ENCODE results near the gene PPIE. TPM values are rescaled to one million over a fixed set of nuclear protein-coding genes. Genes with fewer than 3 reads are reported as not detected.
"Not testable (repeated sequence)": the region's sequence is repeated elsewhere in the genome, so short reads cannot be mapped to it uniquely, and the experiment has no call there.

The PPIE gene
- total and polyA plus RNA-seq, 8 donors, result 34.9 to 206 (median 48.8) TPM

DNA sequence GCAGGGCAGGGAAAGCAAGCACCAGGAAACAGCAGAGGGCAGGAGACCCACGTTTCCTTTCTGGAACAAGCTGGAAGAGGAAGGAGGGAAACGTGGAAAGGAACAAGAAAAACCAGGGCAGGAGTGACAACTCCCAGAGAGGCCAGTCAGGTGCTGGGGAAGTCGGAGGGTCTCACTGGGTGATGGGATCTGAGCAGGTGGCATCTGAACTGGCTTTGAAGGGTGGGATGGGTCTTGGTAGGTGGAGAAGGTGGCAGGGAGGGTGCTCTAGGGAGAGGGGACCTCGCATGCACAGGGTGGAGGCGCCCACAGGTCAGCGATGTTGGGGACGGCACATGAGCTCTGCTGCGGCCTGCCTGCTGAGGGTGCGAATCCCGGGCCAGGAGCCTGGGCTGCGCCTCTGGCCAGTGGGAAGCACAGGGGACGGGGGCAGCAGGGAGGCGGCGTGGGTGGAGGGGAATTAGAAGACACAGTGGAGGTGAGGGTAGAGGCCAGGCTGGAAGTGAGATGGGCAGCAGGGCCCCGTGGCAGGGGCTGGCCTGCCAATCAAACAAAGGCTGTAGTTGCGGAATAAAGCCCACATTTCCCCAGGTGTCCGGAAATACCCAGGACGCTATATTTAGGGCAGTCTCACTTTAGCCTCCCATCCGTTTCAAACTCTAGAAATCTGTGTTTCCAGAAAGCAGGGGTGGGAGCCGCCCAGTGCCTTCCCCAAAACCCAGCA, 37.2 kb downstream of the PPIE start:
- H3K27ac ChIP-seq; H3K9me3 ChIP-seq; intact Hi-C loops (cut with DNase I; ENCODE audit: low total_unique reads); H3K4me3 ChIP-seq; DNase-seq; H3K36me3 ChIP-seq; H3K27me3 ChIP-seq; H3K4me1 ChIP-seq: not testable (repeated sequence)
- 67 to 83% (median 67%) methylated on average over 7 to 16 of the region's 20 CpGs for WGBS, 5 donors

DNA sequence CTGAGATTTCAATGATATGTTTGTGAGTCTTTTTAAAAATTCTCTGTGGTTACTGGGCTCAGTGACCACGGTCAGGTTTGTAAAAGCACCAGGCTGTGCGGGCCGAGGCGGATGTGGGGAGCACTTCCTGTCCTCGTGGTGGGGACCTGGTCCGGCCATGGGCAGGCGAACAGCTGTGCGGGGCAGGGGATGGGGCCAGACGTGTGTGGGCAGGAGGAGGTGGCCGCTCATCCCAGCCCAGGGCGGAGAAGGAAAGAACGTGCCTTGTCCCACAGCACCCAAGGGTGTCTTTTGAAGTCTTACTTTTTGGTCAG, 37.7 kb downstream of the PPIE start:
- no peak for DNase-seq
- Histone ChIP-seq H3K4me3 (no peak overlapping the region), H3K27me3 (peaks cover 0 to 4% (median under 1%) of the 10 kb centered on the region in 3 donors), H3K4me1 (peaks cover 0 to under 1% (median 0%) of the 10 kb centered on the region in 4 donors), H3K9me3 (no peaks in the 10 kb centered on the region), H3K36me3 (no peaks in the 10 kb centered on the region), H3K27ac (no peak overlapping the region)
- intact Hi-C loops (cut with DNase I; ENCODE audit: low total_unique reads), result no loop called here
- no peak for TF ChIP-seq POLR2AphosphoS5 (IDR thresholded peaks at IDR 0.05)
- TF ChIP-seq, protein P1, sequence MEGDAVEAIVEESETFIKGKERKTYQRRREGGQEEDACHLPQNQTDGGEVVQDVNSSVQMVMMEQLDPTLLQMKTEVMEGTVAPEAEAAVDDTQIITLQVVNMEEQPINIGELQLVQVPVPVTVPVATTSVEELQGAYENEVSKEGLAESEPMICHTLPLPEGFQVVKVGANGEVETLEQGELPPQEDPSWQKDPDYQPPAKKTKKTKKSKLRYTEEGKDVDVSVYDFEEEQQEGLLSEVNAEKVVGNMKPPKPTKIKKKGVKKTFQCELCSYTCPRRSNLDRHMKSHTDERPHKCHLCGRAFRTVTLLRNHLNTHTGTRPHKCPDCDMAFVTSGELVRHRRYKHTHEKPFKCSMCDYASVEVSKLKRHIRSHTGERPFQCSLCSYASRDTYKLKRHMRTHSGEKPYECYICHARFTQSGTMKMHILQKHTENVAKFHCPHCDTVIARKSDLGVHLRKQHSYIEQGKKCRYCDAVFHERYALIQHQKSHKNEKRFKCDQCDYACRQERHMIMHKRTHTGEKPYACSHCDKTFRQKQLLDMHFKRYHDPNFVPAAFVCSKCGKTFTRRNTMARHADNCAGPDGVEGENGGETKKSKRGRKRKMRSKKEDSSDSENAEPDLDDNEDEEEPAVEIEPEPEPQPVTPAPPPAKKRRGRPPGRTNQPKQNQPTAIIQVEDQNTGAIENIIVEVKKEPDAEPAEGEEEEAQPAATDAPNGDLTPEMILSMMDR (IDR thresholded peaks at IDR 0.05), result no peak
- no peak for TF ChIP-seq EP300 (IDR thresholded peaks at IDR 0.05)
- TF ChIP-seq POLR2A (IDR thresholded peaks at IDR 0.05), result no peak
- 70 to 80% (median 74%) methylated on average over 12 of the region's 12 CpGs for WGBS, 5 donors

DNA sequence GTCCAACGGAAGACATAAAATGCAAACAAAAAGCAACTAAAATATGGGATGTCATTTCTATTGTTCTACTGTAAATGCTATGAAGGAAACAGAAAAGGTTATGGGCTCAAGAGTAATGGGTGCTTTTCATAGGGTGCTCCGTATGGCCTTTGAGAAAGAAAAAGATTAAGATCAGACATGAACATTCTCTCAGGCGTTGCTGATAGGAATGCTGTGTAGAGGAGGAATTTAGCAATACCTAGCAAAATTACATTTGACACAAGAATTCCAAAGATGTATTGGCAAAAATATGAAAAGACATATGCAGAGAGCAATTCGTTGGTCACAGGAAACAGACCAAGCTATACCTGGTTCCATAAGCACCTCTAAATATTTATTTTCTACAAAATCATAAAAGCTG, 38.2 kb downstream of the PPIE start:
- intact Hi-C loops (cut with DNase I; ENCODE audit: low total_unique reads), result no loop called here
- no peak for DNase-seq
- 73 to 82% (median 81%) methylated on average over 4 of the region's 4 CpGs for WGBS, 5 donors
- Histone ChIP-seq H3K36me3 (no peaks in the 10 kb centered on the region), H3K9me3 (no peaks in the 10 kb centered on the region), H3K4me1 (no peaks in the 10 kb centered on the region), H3K27ac (no peak overlapping the region), H3K27me3 (no peaks in the 10 kb centered on the region), H3K4me3 (no peak overlapping the region)
- TF ChIP-seq, protein P1 (IDR thresholded peaks at IDR 0.05), result no peak
- TF ChIP-seq EP300 (IDR thresholded peaks at IDR 0.05), result no peak
- TF ChIP-seq POLR2A (IDR thresholded peaks at IDR 0.05), result no peak
- TF ChIP-seq POLR2AphosphoS5 (IDR thresholded peaks at IDR 0.05), result no peak

DNA sequence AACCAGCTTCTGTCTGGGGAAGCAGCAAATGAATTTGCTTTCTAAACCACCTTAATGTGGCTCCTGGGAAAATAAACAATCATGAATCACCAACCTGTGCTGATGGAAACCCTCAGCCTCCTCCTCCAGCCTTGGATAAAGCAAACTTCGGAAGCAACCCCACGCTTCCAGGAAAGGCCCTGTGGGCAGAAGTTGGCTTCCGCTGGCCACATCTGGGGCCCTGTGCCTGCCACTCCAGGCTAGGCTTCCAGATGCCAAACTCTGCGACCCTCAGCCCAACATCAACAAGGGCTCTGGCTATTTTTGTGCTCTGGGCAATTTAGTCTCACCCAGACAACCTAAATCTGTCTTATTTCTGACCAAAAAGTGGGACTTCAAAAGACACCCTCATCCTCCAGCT, 38.6 kb downstream of the PPIE start:
- H3K27me3 ChIP-seq, result no peaks in the 10 kb centered on the region
- H3K9me3 ChIP-seq, result no peaks in the 10 kb centered on the region
- H3K4me1 ChIP-seq, result no peaks in the 10 kb centered on the region
- TF ChIP-seq, protein P1 (IDR thresholded peaks at IDR 0.05), result no peak
- no peak for TF ChIP-seq POLR2A (IDR thresholded peaks at IDR 0.05)
- no peak for TF ChIP-seq POLR2AphosphoS5 (IDR thresholded peaks at IDR 0.05)
- TF ChIP-seq EP300 (IDR thresholded peaks at IDR 0.05), result no peak
- intact Hi-C loops (cut with DNase I; ENCODE audit: low total_unique reads), result no loop called here
- H3K27ac ChIP-seq, result no peak overlapping the region
- H3K4me3 ChIP-seq, result no peak overlapping the region
- no peaks in the 10 kb centered on the region for H3K36me3 ChIP-seq
- no peak for DNase-seq
- 76 to 85% (median 81%) methylated on average over 4 of the region's 4 CpGs for WGBS, 5 donors

DNA sequence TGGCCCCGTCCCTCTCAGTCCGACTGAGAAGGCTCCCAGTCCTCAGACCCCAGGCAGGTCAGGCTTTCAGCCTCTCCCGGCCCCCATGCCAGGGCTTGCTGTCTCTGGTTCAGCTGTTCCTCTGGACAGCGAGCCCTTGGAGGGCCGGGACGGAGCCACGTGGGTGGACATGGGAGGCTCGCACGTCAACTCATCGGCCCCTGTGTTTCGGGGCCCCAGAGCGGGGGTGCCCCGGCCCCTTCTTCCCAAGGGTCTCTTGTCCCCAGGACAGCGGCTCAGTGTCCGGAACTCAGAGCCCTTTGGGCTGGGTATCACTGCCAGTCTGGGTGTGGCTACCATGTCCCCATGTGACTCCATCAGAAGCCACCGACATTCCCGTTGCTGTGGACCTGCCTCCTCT, 39.2 kb downstream of the PPIE start:
- H3K9me3 ChIP-seq, DNase-seq: not testable (repeated sequence)
- 90 to 98% (median 96%) methylated on average over 12 to 15 of the region's 17 CpGs for WGBS, 5 donors

DNA sequence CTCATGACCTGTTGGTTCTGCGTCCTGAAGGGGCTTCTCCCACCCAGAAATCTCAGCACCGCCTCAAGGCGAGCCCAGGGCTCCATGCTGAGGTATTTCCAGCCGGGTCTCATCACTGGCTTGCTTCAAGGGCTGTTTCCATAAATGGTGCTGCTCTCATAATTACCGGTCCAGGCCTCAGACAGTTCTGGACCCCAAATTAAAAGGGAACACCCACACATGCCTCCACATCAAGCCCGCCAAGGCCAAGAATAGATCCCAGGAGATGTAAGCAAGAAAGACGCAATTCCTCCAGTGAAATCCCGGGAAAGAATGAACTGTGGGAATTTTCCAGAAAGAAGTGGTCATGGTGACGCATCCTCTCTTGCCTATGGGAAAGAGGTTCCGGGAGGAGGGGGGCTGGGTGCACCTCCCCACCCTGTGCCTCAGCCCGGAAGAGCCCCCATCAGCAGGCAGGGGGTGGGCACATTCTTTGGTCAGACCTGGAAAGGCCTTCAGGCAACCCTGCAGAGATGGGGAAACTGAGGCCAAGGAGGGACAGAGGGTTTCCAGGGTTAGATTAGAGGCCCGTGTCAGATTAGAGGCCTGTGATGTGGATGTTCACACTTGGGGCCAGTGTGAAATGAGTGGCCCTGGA, 39.9 kb downstream of the PPIE start:
- H3K27ac ChIP-seq; H3K4me3 ChIP-seq; H3K9me3 ChIP-seq; DNase-seq; H3K27me3 ChIP-seq; H3K36me3 ChIP-seq; H3K4me1 ChIP-seq; intact Hi-C loops (cut with DNase I; ENCODE audit: low total_unique reads): not testable (repeated sequence)
- WGBS, 5 donors, result 88 to 92% (median 91%) methylated on average over 9 to 12 of the region's 12 CpGs

More for the DNA sequence above, 39.2 kb downstream of the PPIE start:
- H3K4me1 ChIP-seq; H3K4me3 ChIP-seq; H3K27ac ChIP-seq; intact Hi-C loops (cut with DNase I; ENCODE audit: low total_unique reads); H3K27me3 ChIP-seq; H3K36me3 ChIP-seq: not testable (repeated sequence)
